B cell (primary cell): ENCODE data around the gene ARL6IP4. TPM values are rescaled to one million over a fixed set of nuclear protein-coding genes. Genes with fewer than 3 reads are reported as not detected.

Experiments
- ATAC-seq: fragments of 200-7000 bp; cut with Tn5 transposase; one replicate; pipeline ENCODE4 v1.10.0; 2021; ENCODE audit warnings: low read depth, mild to moderate bottlenecking, moderate number of reproducible peaks, moderate library complexity
- CTCF ChIA-PET: fragments of 350-600 bp; sonication (Branson Sonifier 250); formaldehyde crosslinking; loops from one replicate; lab custom pipeline; 2021; ENCODE audit warnings: antibody characterized with exemption, inconsistent platforms; lab: Charles Lee
- POLR2A ChIA-PET: fragments of 350-600 bp; sonication (Branson Sonifier 250); formaldehyde crosslinking; loops from one replicate; lab custom pipeline; 2021; ENCODE audit warnings: antibody characterized with exemption; lab: Charles Lee
- DNase-seq: peaks from one replicate; pipeline ENCODE4 v3.0.0; 2013
- H2AFZ ChIP-seq: 2 replicates; pipeline ENCODE4 v1.6.1; 2012; ENCODE audit warnings: mild to moderate bottlenecking, low read depth, low read length; ENCODE audit not compliant: insufficient read depth, poor library complexity, severe bottlenecking
- H3K27ac ChIP-seq, 2 donors: 1 replicate in 1 of 2; 2 replicates in 1 of 2; pipeline ENCODE4 v1.5.1; 2012 to 2013; ENCODE audit warnings: low read length in 2 of 2, mild to moderate bottlenecking in 2 of 2, moderate library complexity in 1 of 2
- H3K27me3 ChIP-seq, 4 experiments: fragments of 200-600 bp in 1 of 4; sonication (generic) in 1 of 4; replicated peaks in 1 of 4; 1 replicate in 2 of 4; 2 replicates in 2 of 4; pipeline versions ENCODE4 v1.6.1 to v1.7.0; 2013 to 2016; ENCODE audit warnings: low read length in 3 of 4, mild to moderate bottlenecking in 2 of 4, mixed read lengths in 1 of 4, moderate library complexity in 1 of 4; ENCODE audit not compliant: insufficient read depth in 4 of 4, control insufficient read depth in 3 of 4; ENCODE audit errors: control extremely low read depth in 1 of 4
- H3K36me3 ChIP-seq, 2 experiments: replicated peaks in 1 of 2; 1 replicate in 1 of 2; 2 replicates in 1 of 2; pipeline versions ENCODE4 v1.6.1 to v1.7.1; 2013; ENCODE audit warnings: low read length in 1 of 2; ENCODE audit not compliant: insufficient read depth in 2 of 2, control insufficient read depth in 1 of 2; ENCODE audit errors: control extremely low read depth in 1 of 2, extremely low read depth in 1 of 2
- H3K4me1 ChIP-seq, 2 donors: fragments of 200-600 bp in 1 of 2; sonication (generic) in 1 of 2; 1 replicate in 1 of 2; 2 replicates in 1 of 2; pipeline versions ENCODE4 v1.5.1 to v1.6.1; 2013 to 2017; ENCODE audit warnings: low read length in 2 of 2; ENCODE audit not compliant: control insufficient read depth in 2 of 2, insufficient read depth in 2 of 2
- H3K4me2 ChIP-seq: replicated peaks from 2 replicates; pipeline ENCODE3; 2012; ENCODE audit warnings: mild to moderate bottlenecking, low read depth, low read length; ENCODE audit not compliant: poor library complexity, severe bottlenecking
- H3K4me3 ChIP-seq, 5 experiments: fragments of 200-600 bp in 1 of 5; sonication (generic) in 1 of 5; 1 replicate in 3 of 5; 2 replicates in 2 of 5; pipeline versions ENCODE4 v1.5.1 to v1.7.0; 2011 to 2016; ENCODE audit warnings: low read length in 4 of 5, mild to moderate bottlenecking in 4 of 5, low read depth in 2 of 5, control low read depth in 1 of 5, moderate library complexity in 1 of 5; ENCODE audit not compliant: insufficient read depth in 1 of 5; ENCODE audit errors: control extremely low read depth in 1 of 5, extremely low read depth in 1 of 5
- H3K79me2 ChIP-seq: fragments of 200-600 bp; sonication (generic); one replicate; pipeline ENCODE4 v1.6.0; 2016; ENCODE audit warnings: low read length; ENCODE audit not compliant: control insufficient read depth, insufficient read depth
- H3K9ac ChIP-seq: fragments of 200-600 bp; sonication (generic); 2 replicates; pipeline ENCODE4 v1.6.1; 2017; ENCODE audit warnings: mild to moderate bottlenecking, low read length, moderate library complexity
- H3K9me3 ChIP-seq, 3 donors: one replicate each; pipeline versions ENCODE4 v1.6.1 to v1.7.1; 2013; ENCODE audit warnings: low read length in 2 of 3; ENCODE audit not compliant: control insufficient read depth in 2 of 3, insufficient read depth in 1 of 3; ENCODE audit errors: control extremely low read depth in 1 of 3
- H4K20me1 ChIP-seq: 2 replicates; pipeline ENCODE4 v1.6.0; 2012; ENCODE audit warnings: mild to moderate bottlenecking, low read length; ENCODE audit not compliant: insufficient read depth, control insufficient read depth, poor library complexity, severe bottlenecking
- H3K27ac Mint-ChIP-seq: one replicate; pipeline ENCODE4 v1.8.0; 2021; ENCODE audit warnings: mixed read lengths
- H3K27me3 Mint-ChIP-seq: one replicate; pipeline ENCODE4 v1.8.0; 2021; ENCODE audit warnings: mixed read lengths
- H3K4me1 Mint-ChIP-seq: one replicate; pipeline ENCODE4 v1.8.0; 2021; ENCODE audit warnings: mixed read lengths
- H3K4me3 Mint-ChIP-seq: one replicate; pipeline ENCODE4 v1.8.0; 2021; ENCODE audit warnings: mixed read lengths
- H3K9me3 Mint-ChIP-seq: one replicate; pipeline ENCODE4 v1.8.0; 2022; ENCODE audit warnings: mixed read lengths; ENCODE audit not compliant: insufficient read depth
- EZH2 ChIP-seq: IDR thresholded peaks from 2 replicates; pipeline ENCODE4 v1.6.1; 2012; ENCODE audit warnings: borderline replicate concordance, low read depth, mild to moderate bottlenecking, moderate library complexity, low read length; ENCODE audit not compliant: insufficient read depth, poor library complexity, severe bottlenecking
- WGBS: methylation state at CpG from one replicate; pipeline ENCODE4 v1.1.5; 2013; ENCODE audit warnings: missing lambda C conversion rate; ENCODE audit not compliant: insufficient coverage; 5-methylcytosine and 5-hydroxymethylcytosine counted together
- intact Hi-C: fragments of 100-400 bp; cut with micrococcal nuclease; formaldehyde crosslinking; loops from one replicate; pipeline ENCODE4 v1.10.0; 2022
- polyA plus RNA-seq: library from polyadenylated mRNA; depleted of rRNA; stranded (reverse); fragments of >200 nt; gene quantifications from 2 replicates; pipeline ENCODE4 v1.2.3, GENCODE V29; 2012
- total RNA-seq, 2 donors: library from RNA; stranded (reverse); fragments of 120-200 nt in 1 of 2; gene quantifications; 1 replicate in 1 of 2; 2 replicates in 1 of 2; pipeline versions ENCODE4 v1.2.3 to v1.2.4, GENCODE V29; 2013 to 2022
- TF ChIP-seq, protein P1 (sequence below): fragments of 200-600 bp; IDR thresholded peaks from one replicate; pipeline ENCODE4 v1.8.0; 2022; ENCODE audit warnings: antibody characterized with exemption, mild to moderate bottlenecking

The ARL6IP4 gene
- total and polyA plus RNA-seq, 2 donors (not counting 1 experiment from before 2014, with no cell fraction given) = 165 to 274 TPM

DNA sequence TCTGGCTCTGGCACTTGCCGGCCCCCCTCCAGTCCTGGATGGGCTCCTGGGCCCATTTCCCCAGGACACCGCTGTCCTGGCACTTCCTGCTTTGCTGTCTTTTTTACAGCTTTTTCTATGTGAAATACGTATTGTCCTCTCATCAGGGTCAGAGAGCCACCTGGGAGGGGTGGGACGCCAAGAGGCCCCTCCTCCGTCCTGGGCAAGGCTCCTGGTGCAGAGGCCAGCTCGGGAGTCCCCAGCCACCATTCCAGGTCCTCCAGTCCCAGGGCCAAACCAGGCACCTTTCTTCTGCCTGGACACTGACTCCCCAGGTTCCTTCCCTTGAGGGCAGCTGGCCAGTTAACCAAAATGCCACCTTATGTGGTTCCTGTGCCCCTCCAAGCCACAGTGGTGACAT is 22.8 kb downstream of the ARL6IP4 start:
- Histone ChIP-seq H3K27me3 (no peaks in the 10 kb centered on the region), H3K9me3 (no peaks in the 10 kb centered on the region), H3K4me1 (no peaks in the 10 kb centered on the region), H3K27ac (no peak overlapping the region), H3K4me2 (no peak overlapping the region), H3K4me3 (no peak overlapping the region), H3K79me2 (no peaks in the 10 kb centered on the region), H3K36me3 (peaks cover 0 to 8% of the 10 kb centered on the region in 2 experiments), H4K20me1 (no peaks in the 10 kb centered on the region), H3K9ac (no peak overlapping the region), H2AFZ (no peak overlapping the region)
- H3K4me3 Mint-ChIP-seq = no peak overlapping the region
- ChIA-PET CTCF (no interaction called here), POLR2A (no interaction called here)
- no peak for DNase-seq
- TF ChIP-seq EZH2 = no peak
- TF ChIP-seq, protein P1, sequence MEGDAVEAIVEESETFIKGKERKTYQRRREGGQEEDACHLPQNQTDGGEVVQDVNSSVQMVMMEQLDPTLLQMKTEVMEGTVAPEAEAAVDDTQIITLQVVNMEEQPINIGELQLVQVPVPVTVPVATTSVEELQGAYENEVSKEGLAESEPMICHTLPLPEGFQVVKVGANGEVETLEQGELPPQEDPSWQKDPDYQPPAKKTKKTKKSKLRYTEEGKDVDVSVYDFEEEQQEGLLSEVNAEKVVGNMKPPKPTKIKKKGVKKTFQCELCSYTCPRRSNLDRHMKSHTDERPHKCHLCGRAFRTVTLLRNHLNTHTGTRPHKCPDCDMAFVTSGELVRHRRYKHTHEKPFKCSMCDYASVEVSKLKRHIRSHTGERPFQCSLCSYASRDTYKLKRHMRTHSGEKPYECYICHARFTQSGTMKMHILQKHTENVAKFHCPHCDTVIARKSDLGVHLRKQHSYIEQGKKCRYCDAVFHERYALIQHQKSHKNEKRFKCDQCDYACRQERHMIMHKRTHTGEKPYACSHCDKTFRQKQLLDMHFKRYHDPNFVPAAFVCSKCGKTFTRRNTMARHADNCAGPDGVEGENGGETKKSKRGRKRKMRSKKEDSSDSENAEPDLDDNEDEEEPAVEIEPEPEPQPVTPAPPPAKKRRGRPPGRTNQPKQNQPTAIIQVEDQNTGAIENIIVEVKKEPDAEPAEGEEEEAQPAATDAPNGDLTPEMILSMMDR = no peak
- no peak overlapping the region for H3K27ac Mint-ChIP-seq
- 92% methylated on average over 6 of the region's 6 CpGs for WGBS
- ATAC-seq = no peak
- intact Hi-C loops = no loop called here
- H3K9me3 Mint-ChIP-seq = no peaks in the 10 kb centered on the region
- H3K4me1 Mint-ChIP-seq = no peaks in the 10 kb centered on the region
- H3K27me3 Mint-ChIP-seq = no peaks in the 10 kb centered on the region

DNA sequence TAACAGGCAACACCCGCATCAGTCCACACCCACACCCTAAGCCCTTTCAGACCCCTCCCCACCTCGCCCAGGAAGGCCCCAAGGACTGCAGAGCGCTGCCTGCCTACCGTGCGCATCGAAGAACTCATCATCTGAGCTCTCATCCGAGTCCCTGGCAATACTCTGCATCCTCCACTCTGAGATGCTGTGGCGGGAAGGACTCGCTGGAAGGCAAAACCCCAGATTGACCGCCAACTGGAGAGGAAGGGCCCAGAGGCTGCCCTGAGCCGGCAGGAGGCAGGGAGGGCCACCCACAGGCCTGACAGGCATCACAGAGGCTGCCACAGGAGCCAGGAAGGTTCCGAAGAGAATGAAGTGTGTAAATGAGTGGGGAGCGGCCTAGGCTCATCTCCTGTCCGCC is 23.8 kb downstream of the ARL6IP4 start:
- WGBS = 96% methylated on average over 12 of the region's 14 CpGs
- peaks cover 0 to 8% of the 10 kb centered on the region in 2 experiments for H3K36me3 ChIP-seq
- no peak overlapping the region for H2AFZ ChIP-seq
- no peak overlapping the region for H3K27ac Mint-ChIP-seq
- no peaks in the 10 kb centered on the region for H3K4me1 ChIP-seq
- H3K4me1 Mint-ChIP-seq = no peaks in the 10 kb centered on the region
- ChIA-PET POLR2A (no interaction called here), CTCF (no interaction called here)
- intact Hi-C loops = no loop called here
- DNase-seq = no peak
- no peak overlapping the region for H3K4me3 ChIP-seq
- H3K4me2 ChIP-seq = no peak overlapping the region
- H3K9ac ChIP-seq = no peak overlapping the region
- TF ChIP-seq EZH2 = no peak
- TF ChIP-seq, protein P1 = no peak
- H3K27ac ChIP-seq = no peak overlapping the region
- ATAC-seq = no peak
- no peaks in the 10 kb centered on the region for H3K9me3 ChIP-seq
- no peaks in the 10 kb centered on the region for H3K79me2 ChIP-seq
- no peaks in the 10 kb centered on the region for H4K20me1 ChIP-seq
- no peak overlapping the region for H3K4me3 Mint-ChIP-seq
- H3K27me3 ChIP-seq = no peaks in the 10 kb centered on the region
- no peaks in the 10 kb centered on the region for H3K27me3 Mint-ChIP-seq
- no peaks in the 10 kb centered on the region for H3K9me3 Mint-ChIP-seq
